HG02798 (cell line): Measurements from ENCODE around the gene EIF3K.

ENCODE experiments used
- ATAC-seq: cut with Tn5 transposase; IDR thresholded peaks from one replicate; pipeline ENCODE4 v1.9.1; 2021; ENCODE audit warnings: mild to moderate bottlenecking; ENCODE audit not compliant: unreplicated experiment, poor library complexity

Gene EIF3K

DNA sequence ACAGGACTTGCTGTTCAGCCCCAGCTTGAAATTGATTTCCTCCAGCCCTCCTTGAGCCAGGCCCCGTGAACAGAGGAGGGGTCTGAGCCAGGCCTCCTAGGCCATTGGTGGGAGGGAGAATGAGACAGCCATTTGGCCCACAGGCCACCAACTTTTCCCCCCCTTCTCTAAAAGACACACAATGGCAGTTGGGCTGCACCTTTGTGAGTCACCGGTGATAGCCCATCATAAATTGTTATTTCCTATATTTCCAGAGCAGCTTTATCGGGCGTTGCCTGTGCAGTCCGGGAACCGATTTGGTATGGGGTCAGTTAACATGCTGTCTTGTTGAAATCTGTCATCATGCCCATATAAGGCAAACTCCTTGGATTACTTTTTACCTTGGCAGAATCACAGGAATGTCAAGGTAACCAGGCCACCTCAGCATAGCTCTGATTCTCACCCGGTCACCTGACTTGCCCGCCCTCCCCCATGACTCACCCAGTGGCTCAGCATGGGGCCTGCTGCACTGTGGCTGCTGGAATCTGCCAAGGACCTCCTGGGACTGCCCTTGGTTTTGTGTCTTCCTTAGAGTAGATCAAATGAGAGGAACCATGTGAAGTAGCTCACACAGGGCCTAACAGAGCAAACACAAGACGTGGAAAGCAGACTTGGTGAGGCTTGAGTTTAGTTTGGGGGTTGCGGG is 64.5 kb downstream of the EIF3K start:
- no peak for ATAC-seq

GRCh38 chr19:38684078-38684861 is 65.3 kb downstream of the EIF3K start:
- peak; percentile 33 for ATAC-seq

- ATAC-seq: no peak
These were observed 66.1 kb downstream of the EIF3K start for GRCh38 chr19:38684862-38685665.

- ATAC-seq: peak; percentile 18
These were observed 66.9 kb downstream of the EIF3K start for GRCh38 chr19:38685666-38686529.

- ATAC-seq: peak; percentile 39
These were observed 67.5 kb downstream of the EIF3K start for GRCh38 chr19:38686530-38686888.
